Gastroesophageal sphincter (tissue), 3 donors: Measurements from ENCODE around the gene LIN52.

Experiments
- EP300 ChIP-seq: sonication (generic); formaldehyde crosslinking; IDR thresholded peaks from one replicate; pipeline ENCODE4 v1.6.1; 2017; ENCODE audit warnings: antibody characterized with exemption, mild to moderate bottlenecking
- POLR2A ChIP-seq, 2 donors: fragments of 450-650 bp; IDR thresholded peaks; one replicate each; pipeline ENCODE4 v1.6.1; 2017; ENCODE audit warnings: antibody characterized with exemption in 2 of 2, mild to moderate bottlenecking in 2 of 2, moderate library complexity in 1 of 2
- TF ChIP-seq, protein P1 (sequence below), 4 experiments: fragments of 200-600 bp in 2 of 4; fragments of 450-650 bp in 2 of 4; sonication (generic) in 1 of 4; IDR thresholded peaks; one replicate each; pipeline ENCODE4 v1.5.1; 2017 to 2019; ENCODE audit warnings: antibody characterized with exemption in 4 of 4, mild to moderate bottlenecking in 2 of 4, moderate library complexity in 2 of 4

GRCh38 chr14:74161526-74162158 lies 76.9 kb downstream of the LIN52 start:
- TF ChIP-seq EP300: no peak
- TF ChIP-seq, protein P1, sequence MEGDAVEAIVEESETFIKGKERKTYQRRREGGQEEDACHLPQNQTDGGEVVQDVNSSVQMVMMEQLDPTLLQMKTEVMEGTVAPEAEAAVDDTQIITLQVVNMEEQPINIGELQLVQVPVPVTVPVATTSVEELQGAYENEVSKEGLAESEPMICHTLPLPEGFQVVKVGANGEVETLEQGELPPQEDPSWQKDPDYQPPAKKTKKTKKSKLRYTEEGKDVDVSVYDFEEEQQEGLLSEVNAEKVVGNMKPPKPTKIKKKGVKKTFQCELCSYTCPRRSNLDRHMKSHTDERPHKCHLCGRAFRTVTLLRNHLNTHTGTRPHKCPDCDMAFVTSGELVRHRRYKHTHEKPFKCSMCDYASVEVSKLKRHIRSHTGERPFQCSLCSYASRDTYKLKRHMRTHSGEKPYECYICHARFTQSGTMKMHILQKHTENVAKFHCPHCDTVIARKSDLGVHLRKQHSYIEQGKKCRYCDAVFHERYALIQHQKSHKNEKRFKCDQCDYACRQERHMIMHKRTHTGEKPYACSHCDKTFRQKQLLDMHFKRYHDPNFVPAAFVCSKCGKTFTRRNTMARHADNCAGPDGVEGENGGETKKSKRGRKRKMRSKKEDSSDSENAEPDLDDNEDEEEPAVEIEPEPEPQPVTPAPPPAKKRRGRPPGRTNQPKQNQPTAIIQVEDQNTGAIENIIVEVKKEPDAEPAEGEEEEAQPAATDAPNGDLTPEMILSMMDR (IDR thresholded peaks at IDR 0.05): no peak
- no peak for TF ChIP-seq POLR2A (IDR thresholded peaks at IDR 0.05)
